ENCODE data around the gene GLP1R. TPM values are rescaled to one million over a fixed set of nuclear protein-coding genes. Genes with fewer than 3 reads are reported as not detected.

Gene GLP1R
- total and polyA plus RNA-seq, 5 donors from 2014 or later = not detected

DNA sequence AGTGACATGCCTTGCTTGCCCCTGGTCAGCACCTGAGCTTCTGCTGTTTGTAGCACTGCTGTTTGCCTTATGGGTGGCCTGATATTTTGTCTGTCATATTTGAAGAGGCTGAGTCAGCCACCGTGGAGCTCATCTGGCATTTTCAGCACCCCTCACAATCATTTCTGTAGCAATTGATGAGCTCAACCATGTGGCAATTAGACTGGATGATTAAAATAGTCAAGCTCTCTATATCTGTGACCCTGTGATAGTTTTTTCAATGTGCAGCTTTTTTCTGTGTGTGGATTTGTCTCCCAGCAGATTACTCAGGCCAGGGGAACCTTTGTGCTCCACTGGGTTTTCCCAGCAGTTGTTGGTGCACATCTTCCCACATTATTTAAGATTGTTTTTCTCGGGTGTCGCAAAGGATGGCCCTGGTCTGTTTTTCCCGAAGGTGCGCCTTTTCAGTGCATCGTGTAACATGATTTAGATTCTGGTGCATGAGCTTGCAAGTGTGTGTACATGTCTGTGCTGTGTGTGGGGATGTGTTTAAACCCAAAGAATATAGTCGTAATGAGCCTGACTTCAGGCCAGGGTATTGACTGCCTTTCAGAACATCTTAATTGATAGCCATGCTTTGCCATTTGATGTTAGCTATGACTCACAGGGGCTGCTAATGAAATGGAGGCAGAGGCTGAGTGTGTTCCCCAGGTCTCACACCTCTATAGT is 31.6 kb upstream of the GLP1R start:
- ATAC-seq (ENCODE audit: low read depth in 2 of 2) = no peak
- Histone ChIP-seq H3K9me3 (ENCODE audit: control insufficient read depth in 2 of 2, low read length in 2 of 2) (no peaks in the 10 kb centered on the region), H3K27me3 (ENCODE audit: control insufficient read depth, insufficient read depth, low read length) (no peaks in the 10 kb centered on the region), H3K4me1 (ENCODE audit: control insufficient read depth, insufficient read depth, low read length, poor library complexity, severe bottlenecking) (no peaks in the 10 kb centered on the region), H3K27ac (ENCODE audit: insufficient read depth, low read length, poor library complexity, severe bottlenecking) (no peak overlapping the region), H3K36me3 (ENCODE audit: control insufficient read depth, insufficient read depth, low read length) (no peaks in the 10 kb centered on the region), H3K4me3 (ENCODE audit: low read depth, low read length) (no peak overlapping the region)
- no peak for DNase-seq
- H3K4me3 Mint-ChIP-seq = no peak overlapping the region
- H3K27me3 Mint-ChIP-seq = peaks cover 8% of the 10 kb centered on the region
- no peak overlapping the region for H3K27ac Mint-ChIP-seq
- H3K9me3 Mint-ChIP-seq = peaks cover 0 to 4% (median 0%) of the 10 kb centered on the region in 7 donors
- no peaks in the 10 kb centered on the region for H3K36me3 Mint-ChIP-seq
- no peaks in the 10 kb centered on the region for H3K4me1 Mint-ChIP-seq

DNA sequence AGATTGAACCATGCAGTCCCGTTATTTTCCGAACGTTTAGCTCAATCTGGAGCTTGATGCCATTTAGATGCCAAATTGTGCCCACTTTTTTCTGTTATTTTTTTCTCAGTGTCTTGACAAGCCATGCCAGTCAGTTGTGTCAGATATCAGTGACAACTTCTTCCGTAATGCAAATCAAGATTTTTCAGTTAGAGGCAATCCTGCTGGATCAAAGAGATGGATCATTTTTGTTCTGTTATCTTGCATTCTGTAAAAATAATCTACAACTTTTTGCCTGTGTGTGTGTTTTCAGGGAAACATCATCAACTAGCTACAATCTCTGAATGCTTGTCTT is 31.1 kb upstream of the GLP1R start:
- Mint-ChIP-seq H3K27ac (no peak overlapping the region), H3K4me1 (no peaks in the 10 kb centered on the region), H3K27me3 (peaks cover 8% of the 10 kb centered on the region), H3K9me3 (peaks cover 0 to 4% (median 0%) of the 10 kb centered on the region in 7 donors), H3K36me3 (no peaks in the 10 kb centered on the region), H3K4me3 (no peak overlapping the region)
- H3K4me1 ChIP-seq (ENCODE audit: control insufficient read depth, insufficient read depth, low read length, poor library complexity, severe bottlenecking) = no peaks in the 10 kb centered on the region
- H3K9me3 ChIP-seq (ENCODE audit: control insufficient read depth in 2 of 2, low read length in 2 of 2) = no peaks in the 10 kb centered on the region
- H3K27ac ChIP-seq (ENCODE audit: insufficient read depth, low read length, poor library complexity, severe bottlenecking) = no peak overlapping the region
- no peaks in the 10 kb centered on the region for H3K27me3 ChIP-seq (ENCODE audit: control insufficient read depth, insufficient read depth, low read length)
- no peaks in the 10 kb centered on the region for H3K36me3 ChIP-seq (ENCODE audit: control insufficient read depth, insufficient read depth, low read length)
- DNase-seq (no peak), ATAC-seq (ENCODE audit: low read depth in 2 of 2) (no peak)
- no peak overlapping the region for H3K4me3 ChIP-seq (ENCODE audit: low read depth, low read length)

DNA sequence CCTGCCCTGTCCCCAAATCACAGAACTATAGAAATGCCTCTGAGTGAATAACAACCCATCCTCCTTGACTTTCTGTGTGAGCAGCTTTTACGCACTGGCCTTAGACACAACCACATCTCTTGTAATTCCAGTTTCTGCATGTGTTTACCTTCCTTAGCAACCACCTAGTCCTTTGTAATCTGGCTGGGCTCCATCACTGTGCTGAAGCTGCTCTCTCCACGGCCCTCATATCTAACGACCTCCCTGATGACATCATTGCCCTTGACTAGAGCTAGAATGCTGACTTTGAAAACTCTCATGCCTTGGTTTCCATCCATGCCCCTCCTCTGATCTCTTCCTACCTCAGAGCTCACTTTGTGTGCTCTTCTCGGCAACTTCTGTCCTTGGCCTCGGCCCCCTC is 30.5 kb upstream of the GLP1R start:
- no peaks in the 10 kb centered on the region for H3K4me1 ChIP-seq (ENCODE audit: control insufficient read depth, insufficient read depth, low read length, poor library complexity, severe bottlenecking)
- no peaks in the 10 kb centered on the region for H3K27me3 ChIP-seq (ENCODE audit: control insufficient read depth, insufficient read depth, low read length)
- no peak overlapping the region for H3K27ac Mint-ChIP-seq
- no peaks in the 10 kb centered on the region for H3K9me3 ChIP-seq (ENCODE audit: control insufficient read depth in 2 of 2, low read length in 2 of 2)
- peaks cover 8% of the 10 kb centered on the region for H3K27me3 Mint-ChIP-seq
- ATAC-seq (ENCODE audit: low read depth in 2 of 2) (no peak), DNase-seq (no peak)
- H3K4me3 Mint-ChIP-seq = no peak overlapping the region
- H3K4me3 ChIP-seq (ENCODE audit: low read depth, low read length) = no peak overlapping the region
- no peaks in the 10 kb centered on the region for H3K36me3 ChIP-seq (ENCODE audit: control insufficient read depth, insufficient read depth, low read length)
- H3K4me1 Mint-ChIP-seq = no peaks in the 10 kb centered on the region
- peaks cover 0 to 4% (median 0%) of the 10 kb centered on the region in 7 donors for H3K9me3 Mint-ChIP-seq
- H3K27ac ChIP-seq (ENCODE audit: insufficient read depth, low read length, poor library complexity, severe bottlenecking) = no peak overlapping the region
- no peaks in the 10 kb centered on the region for H3K36me3 Mint-ChIP-seq

DNA sequence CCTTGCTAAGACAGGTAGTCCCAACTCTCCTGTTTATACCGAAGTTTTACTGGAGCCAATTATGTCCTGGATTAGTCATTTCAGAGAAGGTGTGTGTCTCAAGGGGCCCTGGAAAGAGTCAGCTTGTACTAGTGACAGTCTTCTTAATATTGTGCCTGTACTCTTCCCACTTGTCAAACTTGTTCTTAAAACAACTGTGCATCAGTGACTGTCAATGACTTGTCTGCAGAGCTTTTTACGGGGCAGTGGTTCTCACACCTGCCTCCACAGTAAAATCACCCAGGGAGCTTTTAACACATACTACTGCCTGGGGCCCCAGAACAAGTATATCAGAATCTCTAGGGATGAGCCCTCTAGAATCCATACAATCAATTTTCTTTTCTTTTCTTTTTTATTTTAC is 28.4 kb upstream of the GLP1R start:
- no peaks in the 10 kb centered on the region for H3K4me1 ChIP-seq (ENCODE audit: control insufficient read depth, insufficient read depth, low read length, poor library complexity, severe bottlenecking)
- no peaks in the 10 kb centered on the region for H3K9me3 ChIP-seq (ENCODE audit: control insufficient read depth in 2 of 2, low read length in 2 of 2)
- H3K36me3 ChIP-seq (ENCODE audit: control insufficient read depth, insufficient read depth, low read length) = no peaks in the 10 kb centered on the region
- H3K27me3 Mint-ChIP-seq = no peaks in the 10 kb centered on the region
- no peak for ATAC-seq (ENCODE audit: low read depth in 2 of 2)
- H3K4me3 Mint-ChIP-seq = no peak overlapping the region
- peaks cover 0 to 4% (median 0%) of the 10 kb centered on the region in 7 donors for H3K9me3 Mint-ChIP-seq
- no peak overlapping the region for H3K27ac Mint-ChIP-seq
- DNase-seq = no peak
- no peak overlapping the region for H3K4me3 ChIP-seq (ENCODE audit: low read depth, low read length)
- no peak overlapping the region for H3K27ac ChIP-seq (ENCODE audit: insufficient read depth, low read length, poor library complexity, severe bottlenecking)
- H3K36me3 Mint-ChIP-seq = no peaks in the 10 kb centered on the region
- no peaks in the 10 kb centered on the region for H3K27me3 ChIP-seq (ENCODE audit: control insufficient read depth, insufficient read depth, low read length)
- no peaks in the 10 kb centered on the region for H3K4me1 Mint-ChIP-seq

DNA sequence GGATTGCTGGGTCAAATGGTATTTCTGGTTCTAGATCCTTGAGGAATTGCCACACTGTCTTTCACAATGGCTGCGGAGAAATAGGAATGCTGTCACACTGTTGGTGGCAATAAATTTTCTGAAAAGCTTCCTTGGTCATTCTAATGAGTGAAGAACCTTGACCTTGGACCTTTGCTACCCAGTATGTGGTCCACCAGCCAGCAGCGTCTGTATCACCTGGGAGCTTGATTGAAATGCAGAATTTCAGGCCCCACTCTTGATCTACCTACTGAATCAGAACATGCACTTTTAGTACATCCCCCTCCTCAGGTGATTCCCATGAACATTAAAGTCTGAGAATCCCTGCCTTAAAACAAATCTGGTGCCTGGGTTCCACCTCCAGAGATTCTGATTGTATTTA is 27.5 kb upstream of the GLP1R start:
- no peaks in the 10 kb centered on the region for H3K4me1 Mint-ChIP-seq
- H3K9me3 Mint-ChIP-seq = no peaks in the 10 kb centered on the region
- no peak overlapping the region for H3K27ac ChIP-seq (ENCODE audit: insufficient read depth, low read length, poor library complexity, severe bottlenecking)
- H3K36me3 Mint-ChIP-seq = no peaks in the 10 kb centered on the region
- H3K27me3 Mint-ChIP-seq = no peaks in the 10 kb centered on the region
- no peak overlapping the region for H3K4me3 Mint-ChIP-seq
- no peaks in the 10 kb centered on the region for H3K9me3 ChIP-seq (ENCODE audit: control insufficient read depth in 2 of 2, low read length in 2 of 2)
- no peaks in the 10 kb centered on the region for H3K27me3 ChIP-seq (ENCODE audit: control insufficient read depth, insufficient read depth, low read length)
- ATAC-seq (ENCODE audit: low read depth in 2 of 2) (no peak), DNase-seq (no peak)
- no peaks in the 10 kb centered on the region for H3K36me3 ChIP-seq (ENCODE audit: control insufficient read depth, insufficient read depth, low read length)
- peak overlapping the region in 1 of 3 donors; percentile 15 for H3K27ac Mint-ChIP-seq
- H3K4me1 ChIP-seq (ENCODE audit: control insufficient read depth, insufficient read depth, low read length, poor library complexity, severe bottlenecking) = no peaks in the 10 kb centered on the region
- H3K4me3 ChIP-seq (ENCODE audit: low read depth, low read length) = no peak overlapping the region

DNA sequence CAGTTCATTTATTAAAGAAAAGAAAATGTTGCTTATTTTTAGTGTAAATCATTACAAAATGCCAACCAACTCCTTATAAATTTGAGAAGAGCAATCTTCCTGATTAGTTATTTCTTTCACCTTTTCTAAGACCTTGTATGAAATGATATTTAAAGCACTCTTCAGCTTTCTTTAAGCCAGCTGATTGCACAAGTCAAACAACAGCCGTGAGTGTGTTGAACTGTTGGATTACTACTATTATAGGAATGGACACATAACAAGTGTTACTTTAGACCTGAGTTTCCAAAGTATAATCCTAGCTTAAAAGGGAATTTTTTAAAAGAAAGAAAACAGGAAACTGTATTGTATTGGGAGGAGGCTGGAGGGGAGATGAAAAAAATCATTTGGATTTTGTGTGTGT is 26.8 kb upstream of the GLP1R start:
- Mint-ChIP-seq H3K9me3 (no peaks in the 10 kb centered on the region), H3K36me3 (no peaks in the 10 kb centered on the region), H3K27me3 (no peaks in the 10 kb centered on the region), H3K4me1 (no peaks in the 10 kb centered on the region), H3K4me3 (no peak overlapping the region), H3K27ac (no peak overlapping the region)
- Histone ChIP-seq H3K27ac (ENCODE audit: insufficient read depth, low read length, poor library complexity, severe bottlenecking) (no peak overlapping the region), H3K27me3 (ENCODE audit: control insufficient read depth, insufficient read depth, low read length) (no peaks in the 10 kb centered on the region), H3K4me1 (ENCODE audit: control insufficient read depth, insufficient read depth, low read length, poor library complexity, severe bottlenecking) (no peaks in the 10 kb centered on the region), H3K36me3 (ENCODE audit: control insufficient read depth, insufficient read depth, low read length) (no peaks in the 10 kb centered on the region), H3K9me3 (ENCODE audit: control insufficient read depth in 2 of 2, low read length in 2 of 2) (no peaks in the 10 kb centered on the region), H3K4me3 (ENCODE audit: low read depth, low read length) (no peak overlapping the region)
- ATAC-seq (ENCODE audit: low read depth in 2 of 2) (no peak), DNase-seq (no peak)

DNA sequence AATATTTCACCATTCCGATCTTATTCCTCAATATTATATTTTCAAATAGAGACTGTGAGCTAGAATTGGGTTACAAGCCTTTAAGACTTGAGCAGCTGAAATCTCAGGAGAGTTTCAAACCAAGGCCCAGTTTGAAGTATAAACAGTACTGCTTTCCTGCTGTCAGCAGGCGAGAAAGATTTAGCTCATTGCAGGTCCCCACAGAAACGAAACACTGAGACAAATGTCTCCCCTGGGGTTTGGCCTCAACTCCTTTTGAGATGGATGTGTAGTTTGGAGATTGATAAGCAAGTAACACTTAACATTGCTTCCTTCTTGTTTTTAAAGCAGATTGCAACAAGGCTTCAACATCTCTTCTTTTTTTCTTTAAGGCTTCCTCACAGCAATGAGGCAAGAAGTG is 22.4 kb upstream of the GLP1R start:
- Mint-ChIP-seq H3K36me3 (peaks cover 7% of the 10 kb centered on the region), H3K27ac (no peak overlapping the region), H3K4me1 (no peaks in the 10 kb centered on the region), H3K27me3 (no peaks in the 10 kb centered on the region), H3K9me3 (no peaks in the 10 kb centered on the region), H3K4me3 (no peak overlapping the region)
- Histone ChIP-seq H3K27me3 (ENCODE audit: control insufficient read depth, insufficient read depth, low read length) (no peaks in the 10 kb centered on the region), H3K36me3 (ENCODE audit: control insufficient read depth, insufficient read depth, low read length) (no peaks in the 10 kb centered on the region), H3K4me3 (ENCODE audit: low read depth, low read length) (no peak overlapping the region), H3K27ac (ENCODE audit: insufficient read depth, low read length, poor library complexity, severe bottlenecking) (no peak overlapping the region), H3K4me1 (ENCODE audit: control insufficient read depth, insufficient read depth, low read length, poor library complexity, severe bottlenecking) (no peaks in the 10 kb centered on the region), H3K9me3 (ENCODE audit: control insufficient read depth in 2 of 2, low read length in 2 of 2) (no peaks in the 10 kb centered on the region)
- no peak for DNase-seq
- ATAC-seq (ENCODE audit: low read depth in 2 of 2) = no peak

DNA sequence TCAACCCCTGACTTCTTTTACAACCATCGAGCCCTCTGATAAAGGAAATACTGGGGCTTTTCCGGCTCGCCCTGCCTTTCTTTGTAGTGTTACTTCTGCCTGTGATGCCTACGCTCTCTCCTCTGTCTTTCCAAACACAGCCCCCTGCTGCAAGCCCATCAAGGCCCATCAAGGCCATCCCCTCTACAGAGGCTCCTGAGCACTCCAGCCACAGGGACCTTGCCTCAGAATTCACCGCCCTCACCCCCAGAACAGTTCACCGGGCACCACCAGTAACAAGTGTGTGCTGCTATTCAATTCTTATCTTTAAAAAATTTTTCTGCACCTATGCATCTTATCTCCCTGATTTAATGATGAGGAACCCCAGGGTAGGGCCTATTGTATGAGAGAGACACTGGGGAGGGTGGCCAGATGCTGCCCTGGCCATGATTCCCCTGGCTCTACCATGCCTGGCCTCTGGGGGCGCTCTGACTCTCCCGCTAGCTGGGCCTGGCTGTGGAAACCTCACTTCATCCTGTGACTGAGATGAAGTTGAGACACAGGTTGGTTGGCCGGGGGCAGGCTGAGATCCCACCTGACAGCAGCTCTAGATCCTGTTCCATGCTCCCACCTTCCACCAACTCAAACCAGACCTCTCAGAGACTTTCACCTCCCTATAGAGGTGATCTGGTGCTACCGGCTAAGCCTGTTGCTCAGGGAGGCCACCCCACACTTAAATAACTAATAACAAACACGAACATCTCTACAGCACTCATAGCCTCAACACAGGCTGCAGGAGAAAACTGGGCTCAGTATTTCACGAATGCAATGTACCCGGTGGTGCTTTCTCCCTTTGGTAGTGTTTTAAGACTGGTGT is 19.2 kb upstream of the GLP1R start:
- no peaks in the 10 kb centered on the region for H3K4me1 Mint-ChIP-seq
- H3K36me3 Mint-ChIP-seq = peaks cover 7% of the 10 kb centered on the region
- DNase-seq = peak in 1 of 3 donors; percentile 37
- Histone ChIP-seq H3K4me1 (ENCODE audit: control insufficient read depth, insufficient read depth, low read length, poor library complexity, severe bottlenecking) (no peaks in the 10 kb centered on the region), H3K9me3 (ENCODE audit: control insufficient read depth in 2 of 2, low read length in 2 of 2) (no peaks in the 10 kb centered on the region), H3K27me3 (ENCODE audit: control insufficient read depth, insufficient read depth, low read length) (peaks cover 8% of the 10 kb centered on the region), H3K36me3 (ENCODE audit: control insufficient read depth, insufficient read depth, low read length) (no peaks in the 10 kb centered on the region), H3K4me3 (ENCODE audit: low read depth, low read length) (no peak overlapping the region), H3K27ac (ENCODE audit: insufficient read depth, low read length, poor library complexity, severe bottlenecking) (no peak overlapping the region)
- H3K27me3 Mint-ChIP-seq = peaks cover 19% of the 10 kb centered on the region
- no peaks in the 10 kb centered on the region for H3K9me3 Mint-ChIP-seq
- no peak overlapping the region for H3K4me3 Mint-ChIP-seq
- peak in 1 of 2 donors; percentile 71 for ATAC-seq (ENCODE audit: low read depth in 2 of 2)
- no peak overlapping the region for H3K27ac Mint-ChIP-seq
